Measurements from ENCODE around the gene BRIP1.
"Not testable (repeated sequence)": the region's sequence is repeated elsewhere in the genome, so short reads cannot be mapped to it uniquely, and the experiment has no call there.

BRIP1 gene

GRCh38 chr17:61754124-61754523, 109.2 kb downstream of the BRIP1 start:
- no peak for DNase-seq

GRCh38 chr17:61753696-61754095, 109.6 kb downstream of the BRIP1 start:
- no peak for DNase-seq

GRCh38 chr17:61750656-61751055, 112.7 kb downstream of the BRIP1 start:
- no peak for DNase-seq

GRCh38 chr17:61749823-61750404, 113.4 kb downstream of the BRIP1 start:
- no peak for DNase-seq

GRCh38 chr17:61746248-61746985, 116.9 kb downstream of the BRIP1 start:
- no peak for DNase-seq

- no peak for DNase-seq
Measured at GRCh38 chr17:61744804-61745203, 118.5 kb downstream of the BRIP1 start.

- DNase-seq = no peak
Measured at GRCh38 chr17:61744252-61744651, 119.1 kb downstream of the BRIP1 start.

GRCh38 chr17:61743766-61744165, 119.6 kb downstream of the BRIP1 start:
- no peak for DNase-seq

- no peak for DNase-seq
Measured at GRCh38 chr17:61739002-61739401, 124.3 kb downstream of the BRIP1 start.

- no peak for DNase-seq
Measured at GRCh38 chr17:61738249-61738648, 125.1 kb downstream of the BRIP1 start.

- DNase-seq = no peak
Measured at GRCh38 chr17:61737820-61738219, 125.5 kb downstream of the BRIP1 start.

- DNase-seq = no peak
Measured at GRCh38 chr17:61736438-61736837, 126.9 kb downstream of the BRIP1 start.

- no peak for DNase-seq
Measured at GRCh38 chr17:61735807-61736206, 127.5 kb downstream of the BRIP1 start.

- no peak for DNase-seq
Measured at GRCh38 chr17:61734466-61734865, 128.9 kb downstream of the BRIP1 start.

- DNase-seq = no peak
Measured at GRCh38 chr17:61734012-61734411, 129.3 kb downstream of the BRIP1 start.

- DNase-seq = no peak
Measured at GRCh38 chr17:61733021-61733420, 130.3 kb downstream of the BRIP1 start.

- DNase-seq = no peak
Measured at GRCh38 chr17:61732169-61732568, 131.2 kb downstream of the BRIP1 start.

- no peak for DNase-seq
Measured at GRCh38 chr17:61731330-61731729, 132.0 kb downstream of the BRIP1 start.

GRCh38 chr17:61729690-61730268, 133.5 kb downstream of the BRIP1 start:
- no peak for DNase-seq

- DNase-seq = no peak
Measured at GRCh38 chr17:61728297-61728836, 135.0 kb downstream of the BRIP1 start.

GRCh38 chr17:61727798-61728197, 135.5 kb downstream of the BRIP1 start:
- DNase-seq = not testable (repeated sequence)

- DNase-seq = no peak
Measured at GRCh38 chr17:61726977-61727376, 136.4 kb downstream of the BRIP1 start.

- no peak for DNase-seq
Measured at GRCh38 chr17:61724777-61725176, 138.6 kb downstream of the BRIP1 start.

- DNase-seq = no peak
Measured at GRCh38 chr17:61723914-61724313, 139.4 kb downstream of the BRIP1 start.

All from NCI-H1417 (cell line).